A549 treated with RU486 at 1 μM for 4 hours (cell line): ENCODE results near the gene PCDHGA3. TPM values are rescaled to one million over a fixed set of nuclear protein-coding genes. Genes with fewer than 3 reads are reported as not detected.

Experiments used
- total RNA-seq: library from RNA; stranded (reverse); fragments of 200-300 nt; extraction: Qiagen RNA extraction; gene quantifications from 5 replicates; pipeline ENCODE4 v1.2.3, GENCODE V29; 2022; ENCODE audit warnings: low read depth

PCDHGA3 gene
- 0.03 TPM in 1 of 5 replicates, not detected in the others for total RNA-seq

GRCh38 chr5:141343242-141343952 is at the start of gene PCDHGA3:
Gene PCDHGA3, plus strand, starts transcription at chr5:141343829. Its CDS starts 205 bp downstream, at chr5:141344034.

GRCh38 chr5:141303756-141304155 is 39.9 kb upstream of the PCDHGA3 start, which contains the start of gene SLC25A2:
Gene SLC25A2, minus strand, starts transcription at chr5:141304049. Its CDS starts 184 bp downstream, at chr5:141303865.

GRCh38 chr5:141320225-141321169 is 23.1 kb upstream of the PCDHGA3 start, which contains the start of gene TAF7:
Gene TAF7, minus strand, starts transcription at chr5:141320784. Its CDS starts 740 bp downstream, at chr5:141320044.

GRCh38 chr5:141330299-141331080 is 13.1 kb upstream of the PCDHGA3 start, which contains the start of gene PCDHGA1:
Gene PCDHGA1, plus strand, starts transcription at chr5:141330514.

GRCh38 chr5:141338538-141339306 is 4.9 kb upstream of the PCDHGA3 start, which contains the start of gene PCDHGA2:
Gene PCDHGA2, plus strand, starts transcription at chr5:141338760.

GRCh38 chr5:141349917-141350619 is 6.4 kb downstream of the PCDHGA3 start, which contains the start of gene PCDHGB1:
Gene PCDHGB1, plus strand, starts transcription at chr5:141350099. Its CDS starts 162 bp downstream, at chr5:141350261.

GRCh38 chr5:141354900-141355469 is 11.4 kb downstream of the PCDHGA3 start, which contains the start of gene PCDHGA4:
Gene PCDHGA4, plus strand, starts transcription at chr5:141355021. Its CDS starts 87 bp downstream, at chr5:141355108.

GRCh38 chr5:141359790-141360426 is 16.3 kb downstream of the PCDHGA3 start, which contains the start of gene PCDHGB2:
Gene PCDHGB2, plus strand, starts transcription at chr5:141359994. Its CDS starts 142 bp downstream, at chr5:141360136.

GRCh38 chr5:141363952-141364660 is 20.5 kb downstream of the PCDHGA3 start, which contains the start of gene PCDHGA5:
Gene PCDHGA5, plus strand, starts transcription at chr5:141364162. Its CDS starts 169 bp downstream, at chr5:141364331.

GRCh38 chr5:141369994-141370848 is 26.6 kb downstream of the PCDHGA3 start, which contains the start of gene PCDHGB3:
Gene PCDHGB3, plus strand, starts transcription at chr5:141370242. Its CDS starts 153 bp downstream, at chr5:141370395.

GRCh38 chr5:141373673-141374317 is 30.2 kb downstream of the PCDHGA3 start, which contains the start of gene PCDHGA6:
Gene PCDHGA6, plus strand, starts transcription at chr5:141373891. Its CDS starts 193 bp downstream, at chr5:141374084.

GRCh38 chr5:141382469-141383294 is 39.1 kb downstream of the PCDHGA3 start, which contains the start of gene PCDHGA7:
Gene PCDHGA7, plus strand, starts transcription at chr5:141382742. Its CDS starts 158 bp downstream, at chr5:141382900.

GRCh38 chr5:141387557-141388311 is 44.1 kb downstream of the PCDHGA3 start, which contains the start of gene PCDHGB4:
Gene PCDHGB4, plus strand, starts transcription at chr5:141387698. Its CDS starts 187 bp downstream, at chr5:141387885.

GRCh38 chr5:141392429-141393198 is 49.0 kb downstream of the PCDHGA3 start, which contains the start of gene PCDHGA8:
Gene PCDHGA8, plus strand, starts transcription at chr5:141392633. Its CDS starts 181 bp downstream, at chr5:141392814.

